Upper lobe of right lung (tissue), 1 donor: ENCODE data around the gene NUP133. TPM values are rescaled to one million over a fixed set of nuclear protein-coding genes. Genes with fewer than 3 reads are reported as not detected.

Experiments
- ATAC-seq: fragments of 200-7000 bp; cut with Tn5 transposase; one replicate; pipeline ENCODE4 v1.9.1; 2020; ENCODE audit warnings: mild to moderate bottlenecking, moderate library complexity
- DNase-seq: peaks from one replicate; pipeline ENCODE4 v3.0.0-alpha.2; 2020
- H3K27ac ChIP-seq: fragments of 200-600 bp; one replicate; pipeline ENCODE4 v1.8.0; 2022
- H3K27me3 ChIP-seq: fragments of 200-600 bp; one replicate; pipeline ENCODE4 v1.8.0; 2022; ENCODE audit warnings: mild to moderate bottlenecking
- H3K36me3 ChIP-seq: fragments of 200-600 bp; one replicate; pipeline ENCODE4 v1.8.0; 2022
- H3K4me1 ChIP-seq: fragments of 200-600 bp; one replicate; pipeline ENCODE4 v1.8.0; 2022
- H3K4me3 ChIP-seq: fragments of 200-600 bp; one replicate; pipeline ENCODE4 v1.8.0; 2022; ENCODE audit warnings: mild to moderate bottlenecking
- H3K9me3 ChIP-seq: fragments of 200-600 bp; one replicate; pipeline ENCODE4 v1.8.0; 2022
- CTCF ChIP-seq: fragments of 200-600 bp; IDR thresholded peaks from one replicate; pipeline ENCODE4 v1.8.0; 2022; ENCODE audit warnings: antibody characterized with exemption
- intact Hi-C: fragments of 100-400 bp; cut with DNase I; formaldehyde crosslinking; loops from one replicate; pipeline ENCODE4 v1.11.0; 2022
- total RNA-seq: library from RNA; stranded (reverse); fragmentation: NEBNext Ultra II Directional; extraction: Animal tissue kit (Norgen Biotek cat#: 25700); gene quantifications from one replicate; pipeline ENCODE4 v1.2.1, GENCODE V29; 2021
- donor health status: DM: no; HTN: yes; CAD: no; lungs with severe emphysema.

Gene NUP133
- total RNA-seq, 1 donor from 2014 or later: 33.8 TPM

- H3K9me3 ChIP-seq: no peaks in the 10 kb centered on the region
- no peak overlapping the region for H3K27ac ChIP-seq
- no peaks in the 10 kb centered on the region for H3K27me3 ChIP-seq
- H3K4me3 ChIP-seq: no peak overlapping the region
- intact Hi-C loops: no loop called here
- H3K4me1 ChIP-seq: no peaks in the 10 kb centered on the region
- TF ChIP-seq CTCF: no peak
- DNase-seq: no peak
- H3K36me3 ChIP-seq: peaks cover 76% of the 10 kb centered on the region
- ATAC-seq: no peak
These were observed 29.8 kb upstream of the NUP133 start for GRCh38 chr1:229537894-229538293.

GRCh38 chr1:229536982-229537381 is 28.8 kb upstream of the NUP133 start:
- intact Hi-C loops: no loop called here
- no peak for TF ChIP-seq CTCF
- ATAC-seq (no peak), DNase-seq (no peak)
- no peaks in the 10 kb centered on the region for H3K9me3 ChIP-seq
- H3K36me3 ChIP-seq: peaks cover 78% of the 10 kb centered on the region
- H3K4me3 ChIP-seq: no peak overlapping the region
- H3K27me3 ChIP-seq: no peaks in the 10 kb centered on the region
- H3K27ac ChIP-seq: no peak overlapping the region
- no peaks in the 10 kb centered on the region for H3K4me1 ChIP-seq

DNA sequence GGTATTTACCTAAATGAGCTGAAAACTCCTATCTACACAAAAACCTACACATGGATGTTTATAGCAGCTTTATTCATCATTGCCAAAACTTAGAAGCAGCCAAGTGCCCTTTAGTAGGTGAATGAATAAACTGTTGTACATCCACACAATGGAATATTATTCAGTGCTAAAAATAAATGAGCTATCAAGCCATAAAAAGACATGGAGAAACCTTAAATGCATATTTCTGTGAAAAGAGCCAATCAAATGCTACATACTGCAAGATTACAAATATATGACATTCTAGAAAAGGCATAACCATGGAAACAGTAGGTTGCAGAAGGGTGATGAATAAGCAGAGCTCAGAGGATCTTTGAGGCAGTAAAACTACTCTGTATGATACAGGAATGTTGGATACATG is 27.1 kb upstream of the NUP133 start:
- intact Hi-C loops: no loop called here
- Histone ChIP-seq H3K9me3 (no peaks in the 10 kb centered on the region), H3K36me3 (peaks cover 79% of the 10 kb centered on the region), H3K4me1 (no peaks in the 10 kb centered on the region), H3K27me3 (no peaks in the 10 kb centered on the region), H3K27ac (no peak overlapping the region), H3K4me3 (no peak overlapping the region)
- no peak for TF ChIP-seq CTCF
- no peak for ATAC-seq
- DNase-seq: no peak

GRCh38 chr1:229531326-229531725 is 23.2 kb upstream of the NUP133 start:
- H3K27me3 ChIP-seq: no peaks in the 10 kb centered on the region
- no peak overlapping the region for H3K27ac ChIP-seq
- no peaks in the 10 kb centered on the region for H3K9me3 ChIP-seq
- TF ChIP-seq CTCF: no peak
- DNase-seq: no peak
- ATAC-seq: no peak
- intact Hi-C loops: no loop called here
- H3K4me3 ChIP-seq: no peak overlapping the region
- no peaks in the 10 kb centered on the region for H3K4me1 ChIP-seq
- H3K36me3 ChIP-seq: peaks cover 84% of the 10 kb centered on the region

GRCh38 chr1:229529639-229530038 is 21.5 kb upstream of the NUP133 start:
- H3K27me3 ChIP-seq: no peaks in the 10 kb centered on the region
- ATAC-seq (no peak), DNase-seq (no peak)
- no peaks in the 10 kb centered on the region for H3K4me1 ChIP-seq
- H3K4me3 ChIP-seq: no peak overlapping the region
- intact Hi-C loops: no loop called here
- no peak overlapping the region for H3K27ac ChIP-seq
- H3K36me3 ChIP-seq: peaks cover 89% of the 10 kb centered on the region
- no peak for TF ChIP-seq CTCF
- H3K9me3 ChIP-seq: no peaks in the 10 kb centered on the region

DNA sequence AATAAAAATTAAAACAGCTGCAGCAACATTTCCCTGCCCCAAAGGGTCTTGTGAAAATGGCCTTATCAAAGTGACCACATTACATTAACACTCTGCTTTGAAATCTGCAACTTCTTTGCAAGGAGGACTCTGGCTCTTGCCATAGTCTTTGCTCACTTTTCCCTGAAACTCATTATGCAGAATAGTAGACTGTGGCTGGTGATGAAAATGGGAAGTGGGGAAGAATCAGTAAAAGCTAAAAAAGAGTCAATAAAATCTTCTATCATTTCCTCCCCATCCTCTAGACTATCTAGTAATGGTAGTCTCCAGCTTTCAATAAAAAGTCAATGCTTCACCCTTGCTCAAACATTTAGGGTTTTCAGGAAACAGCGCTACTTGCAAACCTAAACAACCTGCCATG is 18.6 kb upstream of the NUP133 start:
- peaks cover 87% of the 10 kb centered on the region for H3K36me3 ChIP-seq
- DNase-seq: no peak
- no peaks in the 10 kb centered on the region for H3K27me3 ChIP-seq
- no peak overlapping the region for H3K27ac ChIP-seq
- intact Hi-C loops: no loop called here
- H3K9me3 ChIP-seq: no peaks in the 10 kb centered on the region
- ATAC-seq: no peak
- H3K4me1 ChIP-seq: no peaks in the 10 kb centered on the region
- no peak overlapping the region for H3K4me3 ChIP-seq
- TF ChIP-seq CTCF: no peak
